ENCODE data around the gene ANK2. TPM values are rescaled to one million over a fixed set of nuclear protein-coding genes. Genes with fewer than 3 reads are reported as not detected.

Gene ANK2
- total RNA-seq: 226 and 261 TPM in 2 replicates

DNA sequence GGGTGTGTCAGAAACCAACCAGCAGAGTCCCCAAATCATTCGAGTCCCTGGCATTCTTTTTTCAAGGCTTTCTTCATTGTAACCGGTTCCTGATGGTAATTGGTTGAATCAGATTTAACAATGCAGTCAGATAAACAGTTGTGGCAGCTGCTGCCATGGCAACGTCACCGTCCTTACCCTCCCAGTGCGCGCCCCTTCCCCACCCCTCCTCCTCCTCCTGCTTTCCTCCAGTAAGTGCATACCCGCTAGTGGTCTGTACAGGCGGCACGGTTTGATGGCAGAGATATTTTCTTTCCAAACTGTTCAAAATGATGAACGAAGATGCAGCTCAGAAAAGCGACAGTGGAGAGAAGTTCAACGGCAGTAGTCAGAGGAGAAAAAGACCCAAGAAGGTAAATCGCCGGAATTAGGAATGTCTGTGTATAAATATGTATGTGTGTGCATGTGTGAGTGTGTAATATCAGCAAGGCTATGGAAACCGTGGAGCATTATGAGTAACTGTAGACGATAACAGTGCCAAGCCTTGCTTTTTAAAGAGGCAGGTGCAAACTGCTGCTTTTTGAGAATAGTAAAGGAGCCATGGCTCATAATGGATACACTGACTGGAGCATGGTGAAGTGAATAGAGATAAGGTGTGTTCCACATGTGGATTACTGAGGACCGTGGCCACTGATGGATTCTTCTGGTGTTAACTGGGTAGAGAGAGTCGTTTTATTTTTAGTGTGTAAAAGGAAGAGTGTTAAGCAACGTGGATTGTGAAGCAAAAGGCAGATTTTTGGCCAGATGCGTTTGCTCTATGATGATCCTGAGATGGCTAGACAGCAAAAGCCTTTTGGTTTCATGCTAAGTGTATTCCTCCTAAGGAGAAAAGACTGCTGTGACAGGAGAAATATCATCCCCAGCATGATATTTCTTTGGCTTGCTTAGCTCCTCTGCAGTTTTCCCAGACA is at the start of gene ANK2:
ANK2 (plus strand) TSS at position 233 of the 950 bp plus-strand sequence; CDS start at position 309, 76 bp downstream.

Measured in aortic smooth muscle cell (primary cell).